DND-41 (cell line): ENCODE data around the gene CLDN34.

Experiments used
- ATAC-seq: fragments of 200-7000 bp; cut with Tn5 transposase; 3 replicates; pipeline ENCODE4 v1.9.1; 2021; ENCODE audit warnings: low read depth; ENCODE audit not compliant: insufficient read depth
- DNase-seq: peaks from one replicate; pipeline ENCODE4 v3.0.0-alpha.2; 2020
- H2AFZ ChIP-seq: 2 replicates; pipeline ENCODE4 v1.6.0; 2012; ENCODE audit warnings: low read depth, low read length
- H3K27ac ChIP-seq: 2 replicates; pipeline ENCODE4 v1.5.1; 2012; ENCODE audit warnings: low read length, inconsistent platforms
- H3K27me3 ChIP-seq: fragments of 200-600 bp; sonication (generic); 2 replicates; pipeline ENCODE4 v1.6.0; 2012; ENCODE audit warnings: low read length, mild to moderate bottlenecking, inconsistent platforms; ENCODE audit not compliant: insufficient read depth, poor library complexity
- H3K36me3 ChIP-seq: 2 replicates; pipeline ENCODE4 v1.5.1; 2012; ENCODE audit warnings: low read length, inconsistent platforms; ENCODE audit not compliant: insufficient read depth
- H3K4me1 ChIP-seq: 2 replicates; pipeline ENCODE4 v1.5.1; 2012; ENCODE audit warnings: mild to moderate bottlenecking, low read length; ENCODE audit not compliant: insufficient read depth
- H3K4me2 ChIP-seq: 2 replicates; pipeline ENCODE4 v1.6.0; 2012; ENCODE audit warnings: mild to moderate bottlenecking, moderate library complexity, low read length, inconsistent platforms; ENCODE audit not compliant: insufficient read depth
- H3K4me3 ChIP-seq, 2 experiments: fragments of 200-600 bp in 1 of 2; shearing (Covaris generic) in 1 of 2; 2 replicates each; pipeline ENCODE4 v1.5.1; 2012 to 2016; ENCODE audit warnings: inconsistent platforms in 2 of 2, low read length in 2 of 2, mild to moderate bottlenecking in 2 of 2, low read depth in 1 of 2, moderate library complexity in 1 of 2
- H3K79me2 ChIP-seq: 2 replicates; pipeline ENCODE4 v1.6.0; 2012; ENCODE audit warnings: low read length, inconsistent platforms; ENCODE audit not compliant: insufficient read depth
- H3K9ac ChIP-seq: 2 replicates; pipeline ENCODE4 v1.6.0; 2012; ENCODE audit warnings: low read depth, mild to moderate bottlenecking, inconsistent platforms, low read length, moderate library complexity
- H3K9me3 ChIP-seq: 2 replicates; pipeline ENCODE4 v1.5.1; 2012; ENCODE audit warnings: low read length, moderate library complexity, mild to moderate bottlenecking, inconsistent platforms; ENCODE audit not compliant: insufficient read depth, severe bottlenecking
- H4K20me1 ChIP-seq: 2 replicates; pipeline ENCODE4 v1.6.0; 2012; ENCODE audit warnings: low read length; ENCODE audit not compliant: insufficient read depth
- EZH2 ChIP-seq: IDR thresholded peaks from 3 replicates; pipeline ENCODE4 v1.6.1; 2012; ENCODE audit warnings: borderline replicate concordance, low read depth, mild to moderate bottlenecking, moderate library complexity, low read length, inconsistent platforms; ENCODE audit not compliant: severe bottlenecking
- TF ChIP-seq, protein P1 (sequence below): IDR thresholded peaks from 2 replicates; pipeline ENCODE4 v1.5.1; 2012; ENCODE audit warnings: borderline replicate concordance, low read length, moderate library complexity, mild to moderate bottlenecking; ENCODE audit not compliant: poor library complexity, severe bottlenecking; ENCODE audit errors: extremely low read depth

The CLDN34 gene

DNA sequence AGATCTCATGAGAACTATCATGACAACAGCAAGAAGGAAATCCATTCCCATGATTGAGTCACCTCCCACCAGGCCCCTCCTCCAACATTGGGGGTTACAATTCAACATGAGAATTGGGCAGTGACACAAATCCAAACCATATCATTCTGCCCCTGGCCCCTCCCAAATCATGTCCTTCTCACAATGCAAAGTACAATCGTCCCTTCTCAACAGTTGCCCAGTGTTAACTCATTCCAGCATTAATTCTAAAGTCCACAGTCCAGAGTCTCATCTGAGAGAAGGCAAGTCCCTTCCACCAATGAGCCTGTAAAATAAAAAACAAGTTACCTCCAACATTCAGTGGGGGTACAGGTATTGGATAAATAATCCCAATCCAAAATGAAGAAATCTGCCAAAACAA is 14.9 kb upstream of the CLDN34 start:
- Histone ChIP-seq H3K36me3 (no peaks in the 10 kb centered on the region), H3K4me2 (no peak overlapping the region), H4K20me1 (no peaks in the 10 kb centered on the region), H3K9me3 (no peaks in the 10 kb centered on the region), H3K27ac (no peak overlapping the region), H3K79me2 (no peaks in the 10 kb centered on the region), H3K4me1 (no peaks in the 10 kb centered on the region), H2AFZ (no peak overlapping the region), H3K9ac (no peak overlapping the region), H3K27me3 (no peaks in the 10 kb centered on the region), H3K4me3 (no peak overlapping the region)
- no peak for DNase-seq
- no peak for ATAC-seq
- TF ChIP-seq, protein P1, sequence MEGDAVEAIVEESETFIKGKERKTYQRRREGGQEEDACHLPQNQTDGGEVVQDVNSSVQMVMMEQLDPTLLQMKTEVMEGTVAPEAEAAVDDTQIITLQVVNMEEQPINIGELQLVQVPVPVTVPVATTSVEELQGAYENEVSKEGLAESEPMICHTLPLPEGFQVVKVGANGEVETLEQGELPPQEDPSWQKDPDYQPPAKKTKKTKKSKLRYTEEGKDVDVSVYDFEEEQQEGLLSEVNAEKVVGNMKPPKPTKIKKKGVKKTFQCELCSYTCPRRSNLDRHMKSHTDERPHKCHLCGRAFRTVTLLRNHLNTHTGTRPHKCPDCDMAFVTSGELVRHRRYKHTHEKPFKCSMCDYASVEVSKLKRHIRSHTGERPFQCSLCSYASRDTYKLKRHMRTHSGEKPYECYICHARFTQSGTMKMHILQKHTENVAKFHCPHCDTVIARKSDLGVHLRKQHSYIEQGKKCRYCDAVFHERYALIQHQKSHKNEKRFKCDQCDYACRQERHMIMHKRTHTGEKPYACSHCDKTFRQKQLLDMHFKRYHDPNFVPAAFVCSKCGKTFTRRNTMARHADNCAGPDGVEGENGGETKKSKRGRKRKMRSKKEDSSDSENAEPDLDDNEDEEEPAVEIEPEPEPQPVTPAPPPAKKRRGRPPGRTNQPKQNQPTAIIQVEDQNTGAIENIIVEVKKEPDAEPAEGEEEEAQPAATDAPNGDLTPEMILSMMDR: no peak
- no peak for TF ChIP-seq EZH2

DNA sequence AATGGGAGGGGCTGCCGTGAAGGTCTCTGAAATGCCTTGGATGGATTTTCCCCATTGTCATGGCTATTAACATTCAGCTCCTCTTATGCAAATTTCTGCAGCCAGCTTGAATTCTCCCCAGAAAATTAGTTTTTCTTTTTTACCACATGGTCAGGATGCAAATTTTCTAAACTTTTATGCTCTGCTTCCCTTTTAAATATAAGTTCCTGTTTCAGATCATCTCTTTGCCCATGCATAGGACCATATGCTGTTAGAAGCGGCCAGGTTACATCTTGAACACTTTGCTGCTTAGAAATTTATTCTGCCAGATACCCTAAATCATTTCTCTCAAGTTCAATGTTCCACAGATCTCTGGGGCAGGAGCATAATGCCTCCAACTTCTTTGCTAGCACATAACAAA is 13.8 kb upstream of the CLDN34 start:
- no peak overlapping the region for H3K9ac ChIP-seq
- ATAC-seq: no peak
- H3K4me2 ChIP-seq: no peak overlapping the region

DNA sequence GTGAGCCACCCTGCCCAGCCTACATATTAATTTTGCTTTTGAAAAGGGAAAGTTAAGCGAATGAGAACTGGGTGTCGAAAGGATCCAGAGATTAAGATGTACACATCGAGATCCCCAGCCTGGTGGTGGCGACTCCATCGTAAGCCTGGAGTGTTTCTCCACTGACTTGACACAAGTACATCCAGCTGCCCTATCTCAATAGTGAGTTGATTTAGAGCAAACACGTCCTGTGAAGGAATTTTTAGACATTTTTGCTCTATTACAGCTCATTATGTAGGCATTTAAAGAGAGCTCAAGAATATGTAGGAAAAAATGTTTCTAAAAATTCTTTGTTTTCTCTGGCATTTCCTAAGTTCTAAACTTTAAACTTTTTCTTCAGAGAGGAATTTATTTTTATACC is 11.7 kb upstream of the CLDN34 start:
- no peak overlapping the region for H3K27ac ChIP-seq
- H3K9ac ChIP-seq: no peak overlapping the region
- DNase-seq (no peak), ATAC-seq (no peak)
- H3K4me2 ChIP-seq: no peak overlapping the region
- no peak overlapping the region for H3K4me3 ChIP-seq
- no peaks in the 10 kb centered on the region for H4K20me1 ChIP-seq
- H3K4me1 ChIP-seq: no peaks in the 10 kb centered on the region
- no peaks in the 10 kb centered on the region for H3K9me3 ChIP-seq
- H3K27me3 ChIP-seq: no peaks in the 10 kb centered on the region
- TF ChIP-seq EZH2: no peak
- TF ChIP-seq, protein P1: no peak
- no peaks in the 10 kb centered on the region for H3K79me2 ChIP-seq
- H2AFZ ChIP-seq: no peak overlapping the region
- no peaks in the 10 kb centered on the region for H3K36me3 ChIP-seq

More for the DNA sequence above, 13.8 kb upstream of the CLDN34 start:
- Histone ChIP-seq H3K27me3 (no peaks in the 10 kb centered on the region), H3K4me1 (no peaks in the 10 kb centered on the region), H3K27ac (no peak overlapping the region), H3K79me2 (no peaks in the 10 kb centered on the region), H2AFZ (no peak overlapping the region), H3K9me3 (no peaks in the 10 kb centered on the region), H3K4me3 (no peak overlapping the region), H4K20me1 (no peaks in the 10 kb centered on the region), H3K36me3 (no peaks in the 10 kb centered on the region)
- DNase-seq: no peak
- TF ChIP-seq, protein P1: no peak
- TF ChIP-seq EZH2: no peak

DNA sequence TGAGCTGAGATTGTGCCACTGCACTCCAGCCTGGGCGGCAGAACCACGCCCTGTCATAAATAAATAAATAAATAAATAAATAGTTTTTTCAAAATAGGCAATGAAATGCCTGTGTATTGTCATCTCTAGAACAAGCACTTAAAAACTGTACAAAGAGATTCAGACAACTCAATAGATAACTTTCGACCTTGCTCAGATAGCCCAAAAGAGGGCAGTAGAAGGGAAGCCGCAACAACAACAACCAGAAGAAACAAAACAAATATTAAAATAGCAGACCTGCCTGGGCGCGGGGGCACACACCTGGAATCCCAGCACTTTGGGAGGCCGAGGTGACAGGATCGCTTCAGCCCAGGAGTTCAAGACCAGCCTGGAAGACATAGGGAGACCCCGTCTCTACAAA is 9.4 kb upstream of the CLDN34 start:
- Histone ChIP-seq H3K9ac (no peak overlapping the region), H3K4me2 (no peak overlapping the region), H3K4me3 (no peak overlapping the region), H4K20me1 (no peaks in the 10 kb centered on the region), H3K79me2 (no peaks in the 10 kb centered on the region), H3K4me1 (no peaks in the 10 kb centered on the region), H3K9me3 (no peaks in the 10 kb centered on the region), H2AFZ (no peak overlapping the region), H3K27me3 (no peaks in the 10 kb centered on the region), H3K27ac (no peak overlapping the region), H3K36me3 (no peaks in the 10 kb centered on the region)
- ATAC-seq: no peak
- no peak for DNase-seq
- TF ChIP-seq, protein P1: no peak
- TF ChIP-seq EZH2: no peak
